Stromal cell of bone marrow (primary cell): Measurements from ENCODE around the gene SNX14.
"Not testable (repeated sequence)": the region's sequence is repeated elsewhere in the genome, so short reads cannot be mapped to it uniquely, and the experiment has no call there.

ENCODE experiments used
- DNase-seq: peaks from one replicate; pipeline ENCODE4 v3.0.0-alpha.2; 2012; ENCODE audit warnings: low read depth

The SNX14 gene

GRCh38 chr6:85591207-85591606 is 2.5 kb downstream of the SNX14 start:
- DNase-seq: no peak

- no peak for DNase-seq
Measured at GRCh38 chr6:85585741-85586140, 7.9 kb downstream of the SNX14 start.

DNA sequence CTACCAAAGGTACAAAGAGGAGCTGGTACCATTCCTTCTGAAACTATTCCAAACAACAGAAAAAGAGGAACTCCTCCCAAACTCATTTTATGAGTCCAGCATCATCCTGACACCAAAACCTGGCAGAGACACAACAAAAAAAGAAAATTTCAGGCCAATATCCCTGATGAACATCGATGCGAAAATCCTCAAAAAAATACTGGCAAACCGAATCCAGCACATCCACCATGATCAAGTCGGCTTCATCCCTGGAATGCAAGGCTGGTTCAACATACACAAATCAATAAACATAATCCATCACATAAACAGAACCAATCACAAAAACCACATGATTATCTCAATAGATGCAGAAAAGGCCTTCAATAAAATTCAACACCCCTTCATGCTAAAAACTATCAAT is 10.8 kb downstream of the SNX14 start:
- DNase-seq: not testable (repeated sequence)

- DNase-seq: no peak
Measured at GRCh38 chr6:85581572-85581971, 12.1 kb downstream of the SNX14 start.

- no peak for DNase-seq
Measured at GRCh38 chr6:85580878-85581267, 12.8 kb downstream of the SNX14 start.

DNA sequence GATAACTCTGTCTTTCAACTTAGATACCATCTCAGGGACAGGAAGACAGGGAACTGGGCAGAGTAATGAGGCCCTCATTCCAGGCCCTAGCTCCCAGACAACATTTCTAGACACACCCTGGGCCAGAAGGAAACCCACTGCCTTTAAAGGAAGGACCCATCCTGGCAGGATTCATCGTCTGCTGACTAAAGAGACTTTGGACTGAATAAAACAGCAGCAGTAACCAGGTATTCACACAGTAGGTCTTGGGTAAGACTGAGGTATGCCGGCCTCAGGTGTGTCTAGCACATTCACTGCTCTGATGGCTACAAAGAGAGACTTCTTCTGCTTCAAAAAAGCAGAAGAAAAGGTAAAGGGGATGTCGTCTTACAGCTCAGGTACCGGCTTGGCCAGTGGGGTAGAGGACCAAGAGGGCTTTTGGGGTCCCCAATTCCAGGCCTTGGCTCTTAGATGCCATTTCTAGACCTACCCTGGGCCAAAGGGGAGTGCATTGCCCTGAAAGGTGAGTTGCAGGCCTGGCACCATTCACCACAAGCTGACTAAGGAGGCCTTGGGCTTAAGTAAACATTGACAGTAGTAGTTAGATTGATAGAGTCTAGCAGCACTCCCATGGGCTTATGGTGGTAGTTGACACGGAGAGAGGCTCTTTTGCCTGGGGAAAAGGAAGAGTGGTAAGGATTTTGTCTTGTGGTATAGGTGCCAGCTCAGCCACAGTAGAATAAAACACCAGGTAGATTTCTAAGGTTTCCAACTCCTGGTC is 13.4 kb downstream of the SNX14 start:
- no peak for DNase-seq

DNA sequence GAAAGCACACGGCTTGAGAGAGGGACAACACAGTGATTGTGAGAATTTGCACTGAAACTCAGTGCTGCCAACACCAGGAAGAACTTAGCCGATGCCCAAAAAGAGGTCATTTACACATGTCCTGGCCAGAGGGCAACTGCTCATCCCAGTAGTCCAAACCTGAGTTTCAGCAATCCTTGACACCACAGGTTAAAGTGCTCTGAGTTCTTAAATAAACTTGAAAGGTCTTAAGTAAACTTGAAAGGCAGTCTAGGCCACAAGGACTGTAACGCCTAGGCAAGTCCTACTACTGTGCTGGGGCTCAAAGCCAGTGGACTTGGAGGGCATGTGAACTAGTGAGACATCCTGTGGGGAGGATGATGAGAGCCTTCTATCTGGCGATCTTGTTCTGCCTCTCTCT is 14.1 kb downstream of the SNX14 start:
- no peak for DNase-seq

DNA sequence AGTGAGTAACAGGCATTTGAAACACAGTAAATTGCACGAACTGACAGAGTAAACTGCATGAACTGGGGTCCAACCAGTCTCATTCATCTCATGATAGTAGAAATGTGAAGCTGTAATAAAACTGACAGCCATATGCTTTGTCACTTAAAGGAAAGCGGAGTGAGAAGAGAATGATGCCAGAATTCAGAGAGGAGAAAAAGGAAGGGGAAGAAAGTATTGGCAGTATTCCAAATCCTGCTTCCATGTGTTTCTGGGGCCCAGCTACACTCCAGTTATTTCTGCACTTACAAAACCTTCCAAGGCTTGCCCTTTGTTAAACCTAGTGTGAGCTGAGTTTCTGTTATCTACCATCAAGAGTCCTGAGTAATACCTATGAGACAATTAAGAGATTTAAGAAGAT is 17.2 kb downstream of the SNX14 start:
- no peak for DNase-seq

GRCh38 chr6:85574932-85575598 is 18.6 kb downstream of the SNX14 start:
- DNase-seq: peak; percentile 64

DNA sequence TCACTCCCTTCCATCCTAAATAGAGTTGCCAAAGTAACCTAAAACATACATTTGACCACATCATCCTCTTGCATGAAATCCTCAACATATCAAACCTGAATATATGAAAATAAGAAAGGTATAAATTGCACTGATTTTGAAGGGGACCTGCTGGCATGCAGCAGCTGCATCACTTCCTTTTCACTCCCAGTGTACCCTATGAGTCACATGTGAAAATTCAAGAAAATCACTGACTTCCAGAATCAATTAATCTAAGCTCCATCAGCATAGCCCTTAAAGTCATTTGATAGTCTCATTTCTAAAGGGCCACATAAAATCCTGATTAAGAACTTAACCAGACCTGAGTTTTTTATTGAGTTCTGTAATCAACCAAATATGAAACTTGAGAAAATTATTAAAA is 24.3 kb downstream of the SNX14 start:
- no peak for DNase-seq

DNA sequence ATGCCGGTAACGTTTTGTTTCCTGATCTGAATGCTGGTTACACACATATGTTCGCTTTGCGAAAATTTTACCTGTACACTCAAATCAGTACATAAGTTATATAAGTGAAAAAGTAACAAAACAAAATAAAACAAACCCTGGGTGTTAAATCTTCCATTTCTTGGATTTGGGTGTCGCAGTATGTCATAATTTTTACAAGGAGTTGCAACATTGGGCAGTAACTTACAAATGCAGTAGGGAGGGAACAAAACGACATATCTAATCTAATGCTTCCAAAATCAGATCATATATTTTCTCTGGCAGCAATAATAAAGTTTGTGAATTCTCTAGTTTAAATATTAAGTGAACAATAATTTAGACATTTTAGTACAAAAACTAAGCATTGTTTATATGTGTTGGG is 25.2 kb downstream of the SNX14 start:
- DNase-seq: no peak

DNA sequence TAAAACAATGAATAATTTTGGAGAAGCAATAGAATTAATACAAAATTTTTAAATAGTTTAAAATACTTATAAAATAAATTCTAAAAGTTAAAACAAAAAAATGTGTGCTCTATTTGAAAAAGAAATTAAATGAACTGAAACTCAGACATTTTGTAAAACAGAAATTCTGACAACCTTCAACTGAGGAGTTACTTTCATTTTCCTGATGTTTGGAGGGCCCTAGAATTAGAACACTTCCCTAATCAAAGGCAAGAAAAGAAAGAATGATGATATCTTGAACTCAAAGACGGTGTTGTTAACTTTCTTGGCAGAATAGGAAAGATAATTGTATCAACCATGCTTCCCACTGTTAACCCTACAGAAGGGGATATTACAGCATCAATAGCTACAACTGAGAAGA is 27.9 kb downstream of the SNX14 start:
- DNase-seq: no peak

DNA sequence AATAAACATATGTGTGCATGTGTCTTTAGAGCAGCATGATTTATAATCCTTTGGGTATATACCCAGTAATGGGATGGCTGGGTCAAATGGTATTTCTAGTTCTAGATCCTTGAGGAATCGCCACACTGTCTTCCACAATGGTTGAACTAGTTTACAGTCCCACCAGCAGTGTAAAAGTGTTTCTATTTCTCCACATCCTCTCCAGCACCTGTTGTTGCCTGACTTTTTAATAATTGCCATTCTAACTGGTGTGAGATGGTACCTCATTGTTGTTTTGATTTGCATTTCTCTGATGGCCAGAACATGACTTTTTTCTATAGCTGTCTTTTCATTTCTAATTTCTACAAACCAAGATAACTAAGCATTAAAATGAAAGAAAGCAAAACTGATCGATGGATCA is 29.4 kb downstream of the SNX14 start:
- DNase-seq: not testable (repeated sequence)

DNA sequence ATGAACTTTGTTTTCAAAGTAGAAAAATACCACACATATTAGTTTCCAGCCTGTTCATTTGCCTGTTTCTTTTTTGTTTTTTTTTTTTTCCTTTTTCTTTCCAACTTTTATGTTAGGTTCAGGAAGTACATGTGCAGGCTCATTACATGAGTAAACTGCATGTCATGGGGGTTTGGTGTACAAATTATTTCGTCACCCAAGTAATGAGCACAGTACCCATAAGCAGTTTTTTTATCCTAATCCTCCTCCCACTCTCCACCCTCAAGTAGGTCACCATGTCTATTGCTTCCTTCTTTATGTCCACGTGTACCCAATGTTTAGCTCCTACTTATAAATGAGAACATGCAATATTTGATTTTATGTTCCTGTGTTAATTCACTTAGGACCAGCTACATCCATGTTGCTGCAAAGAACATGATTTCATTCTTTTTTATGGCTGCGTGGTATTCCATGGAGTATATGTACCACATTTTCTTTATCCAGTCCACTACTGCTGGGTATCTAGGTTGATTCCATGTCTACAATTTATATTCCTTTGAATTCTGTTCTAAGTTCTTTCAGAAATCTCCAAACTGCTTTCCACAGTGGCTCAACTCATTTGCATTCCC is 31.8 kb downstream of the SNX14 start:
- peak; percentile 35 for DNase-seq

GRCh38 chr6:85556992-85557668 is 36.5 kb downstream of the SNX14 start:
- no peak for DNase-seq

- no peak for DNase-seq
Measured at GRCh38 chr6:85552652-85553051, 41.0 kb downstream of the SNX14 start.

GRCh38 chr6:85551264-85551663 is 42.4 kb downstream of the SNX14 start:
- DNase-seq: no peak

DNA sequence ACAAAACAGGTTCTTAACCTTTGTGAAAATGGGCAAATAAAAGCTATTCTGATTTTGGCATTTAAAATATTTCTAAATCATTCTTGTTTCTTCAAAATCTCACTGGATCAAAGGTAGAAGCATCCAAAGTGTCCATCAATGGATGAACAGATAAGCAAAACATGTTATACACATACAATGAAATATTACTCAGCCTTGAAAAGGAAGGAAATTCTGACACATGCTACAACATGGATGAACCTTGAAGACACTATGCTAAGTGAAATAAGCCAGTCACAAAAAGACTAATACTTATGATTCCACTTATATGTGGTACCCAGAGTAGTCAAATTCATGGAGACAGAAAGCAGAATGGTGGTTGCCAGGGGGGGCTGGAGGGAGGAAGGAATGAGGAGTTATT is 45.9 kb downstream of the SNX14 start:
- no peak for DNase-seq

- no peak for DNase-seq
Measured at GRCh38 chr6:85544776-85545175, 48.9 kb downstream of the SNX14 start.

DNA sequence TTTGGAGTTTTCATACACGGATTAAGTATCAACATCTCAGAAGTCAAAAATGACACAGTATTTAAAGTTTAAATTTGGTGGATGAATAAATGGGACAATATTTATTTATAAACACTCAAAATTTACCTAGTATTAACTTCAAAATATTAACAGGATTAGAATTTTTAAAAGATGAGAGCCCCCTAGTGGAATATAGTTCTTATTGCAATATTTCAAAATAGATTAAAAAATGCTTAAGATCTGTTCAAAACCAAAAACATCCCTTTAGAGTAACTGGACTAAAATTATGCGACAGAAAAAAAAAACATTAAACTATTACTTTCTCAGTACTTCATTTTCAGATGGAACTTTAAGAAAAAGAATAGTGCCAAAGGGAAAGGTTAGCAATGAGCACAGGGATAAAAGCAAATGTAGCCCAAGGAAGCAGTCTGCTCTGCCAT is 56.6 kb downstream of the SNX14 start:
- DNase-seq: no peak

DNA sequence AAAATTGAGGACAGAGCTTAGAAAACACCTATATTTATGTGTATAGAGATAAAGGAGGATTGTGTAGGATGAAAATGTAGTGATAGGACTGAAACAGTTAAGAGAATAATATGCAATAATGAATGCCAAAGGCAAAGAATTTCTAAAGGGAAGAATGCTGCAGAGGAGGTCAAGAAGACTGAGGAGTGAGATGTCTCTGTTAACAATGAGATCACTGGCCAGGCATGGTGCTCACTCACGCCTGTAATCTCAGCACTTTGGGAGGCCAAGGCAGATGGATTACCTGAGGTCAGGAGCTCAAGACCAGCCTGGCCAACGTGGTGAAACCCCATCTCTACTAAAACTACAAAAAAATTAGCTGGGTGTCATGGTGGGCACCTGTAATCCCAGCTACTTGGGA is 69.4 kb downstream of the SNX14 start:
- DNase-seq: not testable (repeated sequence)

DNA sequence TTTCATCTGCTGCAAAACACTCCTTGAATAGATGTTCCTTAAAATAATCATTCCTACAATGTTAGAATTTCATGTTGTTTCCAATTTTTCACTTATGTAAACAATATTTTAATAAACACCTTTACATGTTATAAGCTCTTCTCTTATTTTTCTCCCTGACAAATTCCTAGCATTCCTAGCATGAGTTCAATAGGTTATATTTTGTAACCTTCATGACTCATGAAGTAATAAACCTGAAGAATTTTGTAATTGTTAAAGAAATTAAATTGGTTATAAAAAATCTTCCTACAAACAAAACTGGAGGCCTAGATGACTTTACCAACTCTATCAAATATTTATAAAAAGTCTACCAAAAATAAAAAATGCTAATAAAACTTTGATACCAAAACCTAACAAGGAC is 77.5 kb downstream of the SNX14 start:
- no peak for DNase-seq
